ENCODE results near the gene BDNF. TPM values are rescaled to one million over a fixed set of nuclear protein-coding genes. Genes with fewer than 3 reads are reported as not detected.

Gene BDNF
- total and polyA plus RNA-seq, 2 of the 8 experiments (the other 6 are each of a cell fraction or from before 2014, with no cell fraction given), result 2.4 to 5.4 TPM

GRCh38 chr11:27716835-27717234 is 16.6 kb upstream of the BDNF start:
- no peak overlapping the region for H2BK20ac ChIP-seq (ENCODE audit: low read length)
- POLR2A ChIA-PET (ENCODE audit: partially characterized antibody), result interaction anchor here (0.7 to 9.1 kb wide), 20 partner anchors 14 to 1039 kb away, joined by 3 to 191 read pairs (median 4); partner anchors contain the start of gene BDNF
- no peak overlapping the region for H3K27ac ChIP-seq (ENCODE audit: low read depth, low read length)
- no peak overlapping the region for H2BK15ac ChIP-seq (ENCODE audit: low read length)
- H3K9me3 ChIP-seq (ENCODE audit: insufficient read depth in 2 of 2, low read depth in 1 of 2, low read length in 1 of 2), result no peaks in the 10 kb centered on the region
- CTCF ChIA-PET (ENCODE audit: partially characterized antibody), result interaction anchor here (0.6 to 11.2 kb wide), 29 partner anchors 9 to 1617 kb away, joined by 3 to 223 read pairs (median 3); partner anchors contain the start of gene BDNF
- no peak overlapping the region for H3K4me3 ChIP-seq (ENCODE audit: extremely low read depth in 1 of 4, insufficient read depth in 2 of 4, low read depth in 3 of 4, low read length in 4 of 4)
- no peaks in the 10 kb centered on the region for H3K79me1 ChIP-seq (ENCODE audit: low read depth, low read length)
- FAIRE-seq (no peak), DNase-seq (ENCODE audit: low read depth in 1 of 2, low spot score in 2 of 2) (no peak)
- H2AFZ ChIP-seq (ENCODE audit: low read length), result no peak overlapping the region
- H3K23ac ChIP-seq (ENCODE audit: insufficient read length), result no peak overlapping the region
- H3K27me3 ChIP-seq (replicated peaks in 1 of 4; ENCODE audit: control insufficient read depth in 3 of 4, extremely low read depth in 1 of 4, insufficient read depth in 3 of 4, low read length in 3 of 4), result peaks cover 7 to 22% (median 19%) of the 10 kb centered on the region in 4 experiments
- peak overlapping the region in 1 of 2 experiments; percentile 94; a peak in 1 of 4 replicates for H3K4me2 ChIP-seq (ENCODE audit: insufficient read depth in 1 of 2, low read depth in 2 of 2, low read length in 2 of 2)
- WGBS, 2 experiments (ENCODE audit: extremely low coverage in 1 of 2, insufficient coverage in 1 of 2, insufficient read length in 1 of 2, insufficient replicate concordance in 2 of 2, low coverage in 1 of 2, low lambda C conversion rate in 2 of 2, missing lambda C conversion rate in 1 of 2), result 76% methylated on average over 2 of the region's 2 CpGs; no CpG with 5 or more reads in 1 of the 2 experiments
- no peak overlapping the region for H3K18ac ChIP-seq (ENCODE audit: extremely low read depth, low read length)
- no peak overlapping the region for H4K5ac ChIP-seq (ENCODE audit: insufficient read length, low read depth, low read length)
- TF ChIP-seq RAD21 (IDR thresholded peaks at IDR 0.05 in 1 of 2, conservative IDR thresholded peaks at IDR 0.05 in 1 of 2; ENCODE audit: low read depth in 2 of 2, low read length in 2 of 2), result peak; percentile 49 to 56
- peak in 2 of 3 experiments; percentile 26 to 45; a peak in 2 of 4 replicates for TF ChIP-seq CTCF (IDR thresholded peaks at IDR 0.05; ENCODE audit: control extremely low read depth in 1 of 3, insufficient read depth in 1 of 3, low read depth in 1 of 3, low read length in 3 of 3)
- no peak for TF ChIP-seq POLR2A (IDR thresholded peaks at IDR 0.05; ENCODE audit: control extremely low read depth in 1 of 2, low read depth in 2 of 2, low read length in 2 of 2)
- H3K23me2 ChIP-seq (ENCODE audit: low read depth, low read length), result peaks cover 28% of the 10 kb centered on the region
- no peak overlapping the region for H2AK5ac ChIP-seq (ENCODE audit: low read depth, low read length)
- no peak overlapping the region for H2BK120ac ChIP-seq (replicated peaks; ENCODE audit: low read depth, low read length)
- no peak overlapping the region for H4K8ac ChIP-seq (ENCODE audit: extremely low read depth, insufficient read depth, low read length)
- H3K9ac ChIP-seq (replicated peaks in 1 of 4; ENCODE audit: extremely low read depth in 1 of 4, low read depth in 3 of 4, low read length in 3 of 4), result no peak overlapping the region
- no peak overlapping the region for H2BK5ac ChIP-seq (ENCODE audit: low read depth, low read length)
- peaks cover 5 to 11% (median 9%) of the 10 kb centered on the region in 4 experiments; a peak in 6 of 7 replicates for H3K4me1 ChIP-seq (replicated peaks in 1 of 4; ENCODE audit: control insufficient read depth in 3 of 4, insufficient read depth in 4 of 4, low read length in 3 of 4)
- H4K20me1 ChIP-seq (replicated peaks in 1 of 2; ENCODE audit: control insufficient read depth in 1 of 2, insufficient read depth in 2 of 2, low read length in 2 of 2), result peaks cover 0 to 4% of the 10 kb centered on the region in 2 experiments
- H4K91ac ChIP-seq (replicated peaks; ENCODE audit: insufficient read length, low read length), result no peak overlapping the region
- no peak overlapping the region for H3K4ac ChIP-seq (replicated peaks; ENCODE audit: insufficient read length, low read depth, low read length)
- H2BK12ac ChIP-seq (ENCODE audit: low read depth, low read length), result no peak overlapping the region
- no peaks in the 10 kb centered on the region for H3K36me3 ChIP-seq (ENCODE audit: control insufficient read depth in 2 of 4, insufficient read depth in 4 of 4, low read length in 3 of 4)
- no peak overlapping the region for H3K14ac ChIP-seq (ENCODE audit: insufficient read length)
- H3K56ac ChIP-seq (replicated peaks; ENCODE audit: insufficient read length, low read depth, low read length), result no peak overlapping the region
- H3K79me2 ChIP-seq (ENCODE audit: control insufficient read depth in 1 of 2, insufficient read depth in 2 of 2, low read length in 2 of 2), result no peaks in the 10 kb centered on the region
